ENCODE data around the gene PLEKHG2. TPM values are rescaled to one million over a fixed set of nuclear protein-coding genes. Genes with fewer than 3 reads are reported as not detected.
"Not testable (repeated sequence)": the region's sequence is repeated elsewhere in the genome, so short reads cannot be mapped to it uniquely, and the experiment has no call there.

The PLEKHG2 gene
- total RNA-seq, 2 experiments from 2014 or later, result 30.4 to 30.9 TPM

GRCh38 chr19:39448271-39448670 is 35.8 kb downstream of the PLEKHG2 start:
- ChIA-PET CTCF (interaction anchor here (1.2 to 1.3 kb wide), 2 partner anchors 34 to 84 kb away, joined by 3 read pairs; partner anchors contain the start of gene EID2B), POLR2A (interaction anchor here (0.6 to 5.6 kb wide), 2 partner anchors 15 to 95 kb away, joined by 3 to 110 read pairs; partner anchors contain the start of gene RPS16)

- ChIA-PET POLR2A (interaction anchor here (5.6 kb wide), 1 partner anchor 16 kb away, joined by 110 read pairs; the partner anchor contains the start of gene RPS16), CTCF (interaction anchor here (1.2 kb wide), 1 partner anchor 83 kb away, joined by 3 read pairs; the partner anchor contains the start of gene EID2B)
Measured at GRCh38 chr19:39449116-39449797, 36.8 kb downstream of the PLEKHG2 start.

DNA sequence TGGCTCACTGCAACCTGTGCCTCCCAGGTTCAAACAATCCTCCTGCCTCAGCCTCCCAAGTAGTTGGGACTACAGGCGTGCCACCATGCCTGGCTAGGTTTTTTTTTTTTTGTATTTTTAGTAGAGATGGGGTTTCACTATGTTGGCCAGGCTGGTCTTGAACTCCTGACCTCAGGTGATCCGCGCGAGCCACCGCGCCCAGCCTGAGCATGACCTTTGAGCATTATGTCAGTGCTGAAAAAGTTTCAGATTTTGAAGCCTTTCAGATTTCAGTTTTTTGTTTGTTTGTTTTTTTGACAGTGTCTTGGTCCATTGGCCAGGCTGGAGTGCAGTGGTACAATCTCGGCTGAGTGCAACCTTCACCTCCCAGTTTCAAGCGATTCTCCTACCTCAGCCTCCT is 38.8 kb downstream of the PLEKHG2 start:
- POLR2A ChIA-PET, result not testable (repeated sequence)

DNA sequence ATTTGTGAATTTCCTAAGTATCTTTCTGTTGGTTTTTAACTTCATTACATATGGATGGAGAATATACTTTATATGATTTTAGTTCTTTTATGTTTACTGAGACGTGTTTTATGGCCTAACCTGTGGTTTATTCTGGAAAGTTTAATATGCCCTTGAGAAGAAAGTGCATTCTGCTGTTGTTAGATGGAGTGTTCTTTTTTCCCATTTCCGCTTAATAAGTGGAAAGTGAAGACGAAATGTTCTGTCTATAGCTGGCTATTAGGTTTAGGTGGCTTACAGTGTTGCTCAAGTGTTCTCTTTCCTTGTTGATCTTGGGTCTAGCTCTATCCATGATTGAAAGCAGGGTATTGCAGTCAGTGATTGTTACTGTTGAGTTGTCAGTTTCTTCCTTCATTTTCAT is 50.9 kb downstream of the PLEKHG2 start:
- POLR2A ChIA-PET, result no interaction called here
- CTCF ChIA-PET, result interaction anchor here (0.6 to 0.9 kb wide), 3 partner anchors 12 to 47 kb away, joined by 4 to 5 read pairs (median 4); no protein-coding TSS in a partner anchor

More for the DNA sequence above, 38.8 kb downstream of the PLEKHG2 start:
- CTCF ChIA-PET, result not testable (repeated sequence)

- POLR2A ChIA-PET, result no interaction called here
- CTCF ChIA-PET, result no interaction called here
Measured at GRCh38 chr19:39465956-39466747, 53.7 kb downstream of the PLEKHG2 start.

GRCh38 chr19:39467941-39468340 is 55.5 kb downstream of the PLEKHG2 start:
- ChIA-PET CTCF (no interaction called here), POLR2A (no interaction called here)

DNA sequence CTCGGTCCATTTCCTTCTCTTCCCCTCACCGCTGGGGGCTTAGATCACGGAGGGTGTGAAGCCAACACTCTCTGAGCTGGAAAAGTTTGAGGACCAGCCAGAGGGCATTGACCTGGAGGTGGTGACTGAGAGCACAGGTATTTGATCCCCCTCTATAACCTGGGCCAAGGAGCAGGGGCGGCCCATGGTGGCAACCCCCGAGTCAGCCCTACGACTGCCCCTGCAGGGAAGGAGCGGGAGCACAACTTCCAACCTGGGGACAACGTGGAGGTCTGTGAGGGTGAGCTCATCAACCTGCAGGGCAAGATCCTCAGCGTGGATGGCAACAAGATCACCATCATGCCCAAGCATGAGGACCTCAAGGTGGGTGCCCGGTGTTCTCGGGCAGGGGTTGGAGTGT is 56.6 kb downstream of the PLEKHG2 start:
- ChIA-PET POLR2A (no interaction called here), CTCF (interaction anchor here (1.0 kb wide), 1 partner anchor 70 kb away, joined by 3 read pairs; no protein-coding TSS in a partner anchor)

- POLR2A ChIA-PET, result interaction anchor here (0.6 to 1.4 kb wide), 2 partner anchors 11 to 262 kb away, joined by 3 to 5 read pairs; partner anchors contain the start of gene TIMM50
Measured at GRCh38 chr19:39469567-39469966, 57.1 kb downstream of the PLEKHG2 start.

DNA sequence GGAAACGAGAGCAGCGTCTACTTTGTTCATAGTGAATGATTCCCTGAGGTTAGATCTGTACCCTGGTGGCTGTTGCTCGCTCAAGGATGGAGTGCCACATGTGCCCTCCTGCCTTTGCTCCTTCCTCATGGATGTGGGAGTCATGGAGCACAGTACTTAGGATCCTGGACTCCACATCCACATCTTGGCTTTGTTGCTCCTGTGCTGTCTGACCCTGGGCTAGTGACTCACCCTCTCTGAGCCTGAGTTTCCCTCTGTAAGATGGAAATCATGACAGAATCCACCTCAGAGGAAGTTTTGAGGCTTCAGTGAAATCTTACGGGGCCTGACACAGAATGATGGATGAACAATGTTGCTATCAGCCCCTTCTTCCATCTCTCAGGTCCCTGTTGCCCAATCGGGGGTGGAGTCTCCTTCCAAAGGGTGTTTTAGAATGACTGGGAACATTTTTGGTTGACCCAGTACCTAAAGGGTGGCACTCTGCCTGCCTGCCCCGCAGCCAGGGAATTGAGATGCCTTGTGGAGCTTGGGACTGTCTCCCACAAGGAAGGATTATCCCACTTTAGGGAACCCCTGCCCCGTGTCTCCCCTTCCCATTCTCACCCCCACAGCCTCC is 58.4 kb downstream of the PLEKHG2 start:
- CTCF ChIA-PET, result no interaction called here
- POLR2A ChIA-PET, result interaction anchor here (1.4 kb wide), 1 partner anchor 10 kb away, joined by 5 read pairs; the partner anchor contains the start of gene TIMM50

More at GRCh38 chr19:39469567-39469966, 57.1 kb downstream of the PLEKHG2 start:
- CTCF ChIA-PET, result interaction anchor here (0.7 to 1.0 kb wide), 2 partner anchors 63 to 70 kb away, joined by 3 read pairs; partner anchors contain the start of gene EID2B

DNA sequence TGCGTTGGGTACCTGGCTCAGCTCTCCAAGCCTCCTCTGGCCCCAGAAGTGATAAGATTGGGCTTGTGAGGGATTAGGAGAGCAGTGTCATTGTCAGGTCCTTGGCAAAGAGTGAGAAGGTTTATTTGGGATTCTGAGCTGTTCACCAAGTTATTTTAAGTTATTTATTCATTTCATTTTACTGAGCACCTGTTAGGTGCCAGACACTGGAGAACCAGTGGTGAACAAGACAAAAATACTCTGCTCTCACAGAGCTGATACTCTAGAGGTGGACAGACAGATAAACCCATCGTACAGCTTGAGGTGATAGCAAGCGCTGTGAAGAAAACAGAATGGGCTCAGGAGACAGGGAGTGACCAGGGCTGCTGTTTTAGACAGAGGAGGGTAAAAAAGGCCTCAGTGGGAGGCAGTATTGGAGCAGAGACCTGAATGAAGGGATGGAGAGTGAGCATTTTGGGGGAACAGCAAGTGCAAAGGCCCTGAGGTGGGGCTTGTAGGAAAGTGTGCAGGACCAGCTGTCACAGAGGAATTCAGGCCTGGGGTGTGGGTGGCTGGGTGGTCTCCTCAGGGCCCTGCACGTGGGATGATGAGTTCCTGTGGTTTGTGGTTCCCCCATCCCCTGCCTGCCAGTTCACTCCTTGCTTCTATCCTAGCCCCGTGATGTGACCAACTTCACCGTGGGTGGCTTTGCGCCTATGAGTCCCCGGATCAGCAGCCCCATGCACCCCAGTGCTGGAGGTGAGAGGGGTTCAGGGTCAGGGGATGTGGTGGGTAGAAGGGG is 59.5 kb downstream of the PLEKHG2 start:
- ChIA-PET CTCF (interaction anchor here (0.9 kb wide), 1 partner anchor 10 kb away, joined by 3 read pairs; no protein-coding TSS in a partner anchor), POLR2A (no interaction called here)

- ChIA-PET CTCF (interaction anchor here (2.0 kb wide), 1 partner anchor 13 kb away, joined by 4 read pairs; no protein-coding TSS in a partner anchor), POLR2A (no interaction called here)
Measured at GRCh38 chr19:39472746-39473442, 60.4 kb downstream of the PLEKHG2 start.

DNA sequence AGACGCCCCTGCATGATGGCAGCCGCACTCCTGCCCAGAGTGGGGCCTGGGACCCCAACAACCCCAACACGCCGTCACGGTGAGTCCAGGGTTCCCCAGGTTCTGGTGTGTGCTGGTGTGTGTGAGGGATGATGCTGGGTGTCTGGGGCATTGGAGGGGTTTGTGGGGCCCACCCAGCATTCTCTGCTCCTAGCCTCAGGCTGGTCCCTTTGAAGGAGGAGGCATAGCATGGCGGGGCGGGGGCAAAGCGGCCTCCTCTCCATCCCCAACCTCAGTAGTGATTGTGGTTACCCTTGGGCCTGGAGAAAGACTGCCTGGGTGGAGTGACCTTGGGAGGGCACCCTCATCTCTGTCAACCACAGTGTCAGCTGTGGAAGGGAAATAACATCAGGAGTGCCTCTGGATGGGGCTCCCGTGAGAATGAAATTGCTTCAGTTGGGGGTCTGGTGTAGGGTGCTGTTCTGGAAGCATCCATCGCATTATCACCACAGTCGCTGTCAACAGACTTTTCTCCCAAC is 61.0 kb downstream of the PLEKHG2 start:
- POLR2A ChIA-PET, result no interaction called here
- CTCF ChIA-PET, result interaction anchor here (0.7 to 2.0 kb wide), 11 partner anchors 13 to 61 kb away, joined by 3 to 8 read pairs (median 3); partner anchors contain the start of gene SUPT5H

- CTCF ChIA-PET, result interaction anchor here (0.7 to 2.0 kb wide), 16 partner anchors 8 to 60 kb away, joined by 3 to 8 read pairs (median 4); partner anchors contain the start of genes EID2B and SUPT5H
- POLR2A ChIA-PET, result no interaction called here
Measured at GRCh38 chr19:39474139-39474620, 61.7 kb downstream of the PLEKHG2 start.

DNA sequence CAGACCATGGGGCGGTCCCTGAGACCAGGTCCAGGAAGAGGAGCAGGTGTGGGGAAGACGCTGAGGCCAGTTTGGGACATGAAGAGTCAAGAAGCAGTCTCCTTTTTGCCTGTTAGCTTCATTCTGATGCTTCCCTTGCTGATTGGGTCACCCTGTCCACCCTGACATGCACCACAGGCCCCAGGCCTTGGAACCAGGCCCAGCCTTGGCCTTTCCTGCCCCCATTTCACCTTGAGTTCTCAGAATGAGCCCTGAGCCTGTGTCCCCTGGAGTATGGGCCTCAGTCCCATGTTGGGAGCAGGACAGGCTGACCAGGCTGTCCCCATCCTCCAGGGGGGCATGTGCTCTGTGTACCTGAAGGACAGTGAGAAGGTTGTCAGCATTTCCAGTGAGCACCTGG is 63.3 kb downstream of the PLEKHG2 start:
- ChIA-PET POLR2A (no interaction called here), CTCF (interaction anchor here (0.8 to 1.4 kb wide), 5 partner anchors 13 to 58 kb away, joined by 3 to 7 read pairs (median 3); partner anchors contain the start of gene RPS16)
